Measurements from ENCODE around the gene UGGT2.

GRCh38 chr13:95788100-95788463 lies 265.1 kb downstream of the UGGT2 start:
- TF ChIP-seq CTCF (IDR thresholded peaks at IDR 0.05) = no peak
- no peak for TF ChIP-seq POLR2AphosphoS5 (IDR thresholded peaks at IDR 0.05)

Measured in breast epithelium (tissue), 3 donors.